T-cell (primary cell): ENCODE results near the gene SLC7A7. TPM values are rescaled to one million over a fixed set of nuclear protein-coding genes. Genes with fewer than 3 reads are reported as not detected.
"Not testable (repeated sequence)": the region's sequence is repeated elsewhere in the genome, so short reads cannot be mapped to it uniquely, and the experiment has no call there.

Experiments
- ATAC-seq, 4 experiments: fragments of 200-7000 bp in 3 of 4; fragments of 150-1000 bp in 1 of 4; cut with Tn5 transposase; replicated peaks in 1 of 4; 1 replicate in 3 of 4; 2 replicates in 1 of 4; pipeline ENCODE4 v1.10.0; 2021; ENCODE audit warnings: moderate library complexity in 3 of 4, mild to moderate bottlenecking in 2 of 4, moderate number of reproducible peaks in 1 of 4
- CTCF ChIA-PET, 2 donors: fragments of 300-600 bp; sonication (Branson Sonifier 250); formaldehyde crosslinking; loops; one replicate each; lab custom pipeline; 2022; ENCODE audit warnings: antibody characterized with exemption in 2 of 2; lab: Charles Lee
- POLR2A ChIA-PET, 2 donors: fragments of 300-600 bp; sonication (Branson Sonifier 250); formaldehyde crosslinking; loops; one replicate each; lab custom pipeline; 2022; ENCODE audit warnings: antibody characterized with exemption in 2 of 2; lab: Charles Lee
- DNase-seq, 35 experiments: peaks; one replicate each; pipeline versions ENCODE4 v3.0.0 to v3.0.0-alpha.2; 2013 to 2023
- H3K27ac ChIP-seq: one replicate; pipeline ENCODE4 v1.5.1; 2013; ENCODE audit warnings: low read length
- H3K27me3 ChIP-seq, 2 experiments: replicated peaks in 1 of 2; 1 replicate in 1 of 2; 2 replicates in 1 of 2; pipeline versions ENCODE4 v1.6.1 to v1.7.0; 2013; ENCODE audit warnings: low read length in 1 of 2, mixed read lengths in 1 of 2; ENCODE audit not compliant: control insufficient read depth in 2 of 2, insufficient read depth in 2 of 2; ENCODE audit errors: extremely low read depth in 1 of 2
- H3K36me3 ChIP-seq, 2 donors: 1 replicate in 1 of 2; 2 replicates in 1 of 2; pipeline versions ENCODE4 v1.6.1 to v1.7.0; 2013; ENCODE audit warnings: low read length in 1 of 2; ENCODE audit not compliant: control insufficient read depth in 2 of 2, insufficient read depth in 1 of 2; ENCODE audit errors: extremely low read depth in 1 of 2
- H3K4me1 ChIP-seq, 2 experiments: 1 replicate in 1 of 2; 2 replicates in 1 of 2; pipeline versions ENCODE4 v1.6.1 to v1.7.0; 2013; ENCODE audit warnings: low read length in 2 of 2, mixed read lengths in 1 of 2; ENCODE audit not compliant: insufficient read depth in 2 of 2, control insufficient read depth in 1 of 2; ENCODE audit errors: extremely low read depth in 1 of 2
- H3K4me3 ChIP-seq, 2 donors: 1 replicate in 1 of 2; 2 replicates in 1 of 2; pipeline versions ENCODE4 v1.5.1 to v1.7.0; 2013; ENCODE audit warnings: mild to moderate bottlenecking in 2 of 2, low read length in 1 of 2, moderate library complexity in 1 of 2; ENCODE audit not compliant: control insufficient read depth in 1 of 2; ENCODE audit errors: extremely low read depth in 1 of 2
- H3K9me3 ChIP-seq: 2 replicates; pipeline ENCODE4 v1.7.0; 2013
- H3K27ac Mint-ChIP-seq, 2 donors: one replicate each; pipeline ENCODE4 v1.8.0; 2020 to 2021; ENCODE audit warnings: mild to moderate bottlenecking in 2 of 2, mixed read lengths in 2 of 2
- H3K27me3 Mint-ChIP-seq, 2 donors: one replicate each; pipeline ENCODE4 v1.8.0; 2021 to 2022; ENCODE audit warnings: mixed read lengths in 2 of 2
- H3K36me3 Mint-ChIP-seq: one replicate; pipeline ENCODE4 v1.8.0; 2021; ENCODE audit warnings: mixed read lengths
- H3K4me1 Mint-ChIP-seq, 3 donors: one replicate each; pipeline ENCODE4 v1.8.0; 2020 to 2022; ENCODE audit warnings: mixed read lengths in 3 of 3, mild to moderate bottlenecking in 1 of 3
- H3K4me3 Mint-ChIP-seq, 3 donors: one replicate each; pipeline ENCODE4 v1.8.0; 2020 to 2022; ENCODE audit warnings: mild to moderate bottlenecking in 3 of 3, mixed read lengths in 3 of 3, moderate library complexity in 3 of 3
- H3K9me3 Mint-ChIP-seq, 3 donors: one replicate each; pipeline ENCODE4 v1.8.0; 2020 to 2022; ENCODE audit warnings: mixed read lengths in 3 of 3
- WGBS: methylation state at CpG from one replicate; pipeline ENCODE4 v1.1.5; 2013; ENCODE audit warnings: missing lambda C conversion rate; ENCODE audit not compliant: insufficient coverage; 5-methylcytosine and 5-hydroxymethylcytosine counted together
- total RNA-seq, 35 experiments: library from RNA in 6 of 35; stranded (reverse) in 6 of 35; fragments of 120-200 nt in 1 of 35; gene quantifications; one replicate each; pipeline versions ENCODE4 v1.2.1 to v1.2.4 and lab custom pipeline; 2013 to 2026

SLC7A7 gene
- total RNA-seq, 5 donors from 2014 or later (not counting 1 experiment from before 2014, with no cell fraction given), result 0.75 to 1.8 (median 0.98) TPM; not detected in 1

DNA sequence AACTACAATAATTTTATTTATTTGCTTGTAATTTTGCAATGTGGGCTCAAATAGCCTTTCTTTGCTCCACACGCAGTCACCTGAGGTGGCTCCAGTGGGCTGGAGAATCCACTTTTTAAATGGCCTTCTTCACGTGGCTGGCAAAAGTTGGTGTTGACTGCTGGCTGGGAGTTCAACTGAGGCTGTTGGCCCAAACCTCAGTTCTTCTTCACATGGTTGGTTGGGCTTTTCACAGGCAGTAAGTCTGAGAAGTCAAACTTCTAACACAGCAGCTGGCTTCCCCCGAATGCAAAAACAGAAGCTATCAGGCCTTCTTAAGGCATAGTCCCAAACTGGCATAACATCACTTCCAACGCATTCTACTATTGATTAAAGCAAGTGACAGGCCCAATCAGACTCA, 50.9 kb downstream of the SLC7A7 start:
- peaks cover 16 to 18% of the 10 kb centered on the region in 2 experiments for H3K4me1 ChIP-seq
- no peak overlapping the region for H3K27ac ChIP-seq
- H3K36me3 ChIP-seq, result peaks cover 1 to 17% of the 10 kb centered on the region in 2 donors
- Mint-ChIP-seq H3K27me3 (no peaks in the 10 kb centered on the region), H3K9me3 (peaks cover 3 to 16% (median 9%) of the 10 kb centered on the region in 3 donors), H3K27ac (no peak overlapping the region), H3K4me3 (no peak overlapping the region), H3K4me1 (peaks cover 31 to 38% (median 34%) of the 10 kb centered on the region in 3 donors), H3K36me3 (peaks cover 37% of the 10 kb centered on the region)
- no peak for DNase-seq
- POLR2A ChIA-PET, result no interaction called here
- H3K27me3 ChIP-seq, result no peaks in the 10 kb centered on the region
- H3K4me3 ChIP-seq, result no peak overlapping the region
- no peak for ATAC-seq
- CTCF ChIA-PET, result interaction anchor here (0.5 to 1.0 kb wide), 4 partner anchors 21 to 826 kb away, joined by 3 to 6 read pairs (median 4); no protein-coding TSS in a partner anchor
- 67% methylated on average over 1 of the region's 4 CpGs for WGBS
- H3K9me3 ChIP-seq, result no peaks in the 10 kb centered on the region

DNA sequence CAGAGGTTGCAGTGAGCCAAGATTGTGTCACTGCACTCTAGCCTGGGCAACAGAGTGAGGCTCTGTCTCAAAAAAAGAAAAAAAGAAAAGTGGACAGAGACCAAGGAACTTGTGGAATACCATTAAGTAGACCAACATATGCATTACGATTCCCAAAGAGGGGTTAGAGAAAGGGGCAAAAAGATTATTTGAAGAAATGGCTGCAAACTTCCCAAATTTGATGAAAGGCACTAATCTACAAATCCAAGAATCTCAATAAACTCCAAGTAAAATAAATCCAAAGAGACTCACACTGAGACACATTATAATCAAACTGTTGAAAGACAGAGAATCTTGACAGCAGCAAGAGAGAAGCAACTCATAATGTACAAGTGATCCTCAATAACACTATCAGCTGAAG, 53.5 kb downstream of the SLC7A7 start:
- H3K4me3 Mint-ChIP-seq, result no peak overlapping the region
- H3K36me3 Mint-ChIP-seq, result peaks cover 27% of the 10 kb centered on the region
- peaks cover 3 to 7% of the 10 kb centered on the region in 2 experiments for H3K4me1 ChIP-seq
- no peaks in the 10 kb centered on the region for H3K27me3 Mint-ChIP-seq
- no peak overlapping the region for H3K27ac Mint-ChIP-seq
- ATAC-seq, result no peak
- no peaks in the 10 kb centered on the region for H3K27me3 ChIP-seq
- peaks cover 3 to 16% (median 9%) of the 10 kb centered on the region in 3 donors for H3K9me3 Mint-ChIP-seq
- ChIA-PET CTCF (interaction anchor here (0.6 to 1.6 kb wide), 2 partner anchors 12 to 620 kb away, joined by 4 to 10 read pairs; no protein-coding TSS in a partner anchor), POLR2A (no interaction called here)
- no peak overlapping the region for H3K4me3 ChIP-seq
- WGBS, result no CpG with 5 or more reads among the region's 1 CpG
- no peaks in the 10 kb centered on the region for H3K9me3 ChIP-seq
- H3K27ac ChIP-seq, result no peak overlapping the region
- DNase-seq, result no peak
- H3K36me3 ChIP-seq, result no peaks in the 10 kb centered on the region
- peaks cover 13 to 14% (median 13%) of the 10 kb centered on the region in 3 donors for H3K4me1 Mint-ChIP-seq

DNA sequence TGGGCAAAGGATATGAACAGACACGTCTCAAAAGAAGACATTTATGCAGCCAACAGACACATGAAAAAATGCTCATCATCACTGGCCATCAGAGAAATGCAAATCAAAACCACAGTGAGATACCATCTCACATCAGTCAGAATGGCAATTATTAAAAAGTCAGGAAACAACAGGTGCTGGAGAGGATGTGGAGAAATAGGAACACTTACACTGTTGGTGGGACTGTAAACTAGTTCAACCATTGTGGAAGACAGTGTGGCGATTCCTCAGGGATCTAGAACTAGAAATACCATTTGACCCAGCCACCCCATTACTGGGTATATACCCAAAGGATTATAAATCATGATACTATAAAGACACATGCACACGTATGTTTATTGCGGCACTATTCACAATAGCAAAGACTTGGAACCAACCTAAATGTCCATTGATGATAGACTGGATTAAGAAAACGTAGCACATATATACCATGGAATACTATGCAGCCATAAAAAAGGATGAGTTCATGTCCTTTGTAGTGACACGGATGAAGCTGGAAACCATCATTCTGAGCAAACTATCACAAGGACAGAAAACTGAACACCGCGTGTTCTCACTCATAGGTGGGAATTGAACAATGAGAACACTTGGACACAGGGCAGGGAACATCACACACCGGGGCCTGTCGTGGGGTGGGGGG, 57.1 kb downstream of the SLC7A7 start:
- CTCF ChIA-PET, POLR2A ChIA-PET: not testable (repeated sequence)

DNA sequence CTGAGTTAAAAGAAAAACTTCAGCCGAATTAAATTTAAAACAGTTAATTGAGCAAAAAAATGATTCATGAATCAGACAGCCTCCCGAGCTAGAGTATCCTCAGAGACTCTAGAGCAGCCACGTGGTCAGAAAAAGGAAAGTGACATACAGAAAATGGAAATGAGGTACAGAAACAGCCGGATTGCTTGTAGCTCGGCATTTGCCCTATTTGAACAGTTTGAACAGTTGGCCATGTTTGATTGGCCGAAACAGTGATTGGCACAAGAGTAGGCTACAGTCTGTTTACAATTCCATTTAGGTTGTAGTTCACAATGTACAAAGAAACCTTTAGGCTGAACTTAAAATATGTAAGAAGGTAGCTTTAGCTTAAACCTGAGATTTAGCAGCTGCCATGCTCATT, 61.6 kb downstream of the SLC7A7 start:
- H3K36me3 Mint-ChIP-seq, result no peaks in the 10 kb centered on the region
- no peaks in the 10 kb centered on the region for H3K4me1 ChIP-seq
- WGBS, result 71% methylated on average over 5 of the region's 6 CpGs
- POLR2A ChIA-PET, result no interaction called here
- peaks cover 0 to 14% of the 10 kb centered on the region in 2 experiments for H3K27me3 ChIP-seq
- H3K4me1 Mint-ChIP-seq, result peaks cover 1 to 3% (median 2%) of the 10 kb centered on the region in 3 donors
- no peaks in the 10 kb centered on the region for H3K9me3 ChIP-seq
- peaks cover 18 to 22% of the 10 kb centered on the region in 2 donors for H3K27me3 Mint-ChIP-seq
- no peak overlapping the region for H3K27ac ChIP-seq
- no peaks in the 10 kb centered on the region for H3K36me3 ChIP-seq
- no peak overlapping the region for H3K4me3 ChIP-seq
- H3K27ac Mint-ChIP-seq, result no peak overlapping the region
- CTCF ChIA-PET, result no interaction called here
- DNase-seq (no peak), ATAC-seq (no peak)
- H3K9me3 Mint-ChIP-seq, result no peaks in the 10 kb centered on the region
- no peak overlapping the region for H3K4me3 Mint-ChIP-seq

More for the DNA sequence above, 57.1 kb downstream of the SLC7A7 start:
- H3K36me3 Mint-ChIP-seq, result peaks cover 27% of the 10 kb centered on the region
- H3K4me3 ChIP-seq, H3K4me1 Mint-ChIP-seq, H3K27me3 Mint-ChIP-seq, H3K27ac ChIP-seq, H3K9me3 ChIP-seq, H3K27ac Mint-ChIP-seq, H3K36me3 ChIP-seq, H3K4me3 Mint-ChIP-seq, DNase-seq, ATAC-seq, H3K4me1 ChIP-seq, H3K27me3 ChIP-seq: not testable (repeated sequence)
- WGBS, result 94% methylated on average over 2 of the region's 10 CpGs
- peaks cover 0 to 16% (median 9%) of the 10 kb centered on the region in 3 donors for H3K9me3 Mint-ChIP-seq

DNA sequence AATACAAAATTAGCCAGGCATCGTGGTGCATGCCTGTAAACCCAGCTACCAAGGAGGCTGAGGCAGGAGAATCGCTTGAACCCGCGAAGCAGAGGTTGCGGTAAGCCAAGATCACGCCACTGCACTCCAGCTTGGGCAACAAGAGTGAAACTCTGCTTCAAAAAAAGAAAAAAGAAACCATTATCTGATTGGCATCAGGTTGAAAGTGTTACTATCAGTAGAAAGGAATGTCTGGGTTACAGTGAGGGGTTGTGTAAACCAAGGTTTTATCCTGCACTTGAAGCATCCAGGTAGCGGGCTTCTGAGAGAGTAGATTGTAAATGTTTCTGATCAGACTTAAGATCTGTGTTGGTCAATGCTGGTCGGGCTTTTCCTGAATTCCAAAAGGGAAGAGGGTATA, 62.8 kb downstream of the SLC7A7 start:
- ChIA-PET POLR2A (no interaction called here), CTCF (no interaction called here)
- H3K4me3 Mint-ChIP-seq, result no peak overlapping the region
- ATAC-seq, result no peak
- no peak overlapping the region for H3K27ac Mint-ChIP-seq
- Histone ChIP-seq H3K9me3 (no peaks in the 10 kb centered on the region), H3K27ac (no peak overlapping the region), H3K4me1 (no peaks in the 10 kb centered on the region), H3K36me3 (no peaks in the 10 kb centered on the region), H3K27me3 (peaks cover 0 to 14% of the 10 kb centered on the region in 2 experiments), H3K4me3 (no peak overlapping the region)
- H3K4me1 Mint-ChIP-seq, result peaks cover 1 to 10% (median 8%) of the 10 kb centered on the region in 3 donors
- no peaks in the 10 kb centered on the region for H3K36me3 Mint-ChIP-seq
- H3K27me3 Mint-ChIP-seq, result peaks cover 18 to 22% of the 10 kb centered on the region in 2 donors
- H3K9me3 Mint-ChIP-seq, result no peaks in the 10 kb centered on the region
- 45% methylated on average over 6 of the region's 8 CpGs for whole genome bisulfite sequencing
- DNase-seq, result no peak

DNA sequence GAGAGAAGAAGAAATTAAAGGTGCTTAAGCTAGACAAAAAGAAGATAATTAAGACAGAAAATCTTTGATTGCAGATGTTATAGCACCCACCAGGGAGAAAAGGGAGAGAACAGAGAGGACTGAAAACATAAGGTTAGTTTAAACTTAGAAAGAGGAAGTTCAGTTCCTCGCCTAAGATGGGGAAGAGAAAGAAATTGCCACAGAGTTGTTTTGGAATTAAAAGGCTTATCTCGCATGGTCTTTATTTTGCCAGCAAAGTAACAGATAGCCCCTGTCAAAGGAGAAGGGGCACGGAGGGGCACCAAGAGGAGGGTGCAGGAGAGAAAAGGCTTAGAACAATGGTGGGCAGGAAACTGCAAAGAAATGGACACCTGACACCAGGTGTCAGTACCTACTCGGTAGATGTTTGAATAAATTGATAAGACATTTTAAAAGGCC, 66.6 kb downstream of the SLC7A7 start:
- WGBS, result 41% methylated on average over 3 of the region's 4 CpGs
- Mint-ChIP-seq H3K4me1 (peaks cover 1 to 10% (median 8%) of the 10 kb centered on the region in 3 donors), H3K4me3 (no peak overlapping the region), H3K9me3 (no peaks in the 10 kb centered on the region), H3K27me3 (peaks cover 17 to 25% of the 10 kb centered on the region in 2 donors), H3K27ac (no peak overlapping the region), H3K36me3 (no peaks in the 10 kb centered on the region)
- H3K27ac ChIP-seq, result no peak overlapping the region
- ATAC-seq, result no peak
- no peak overlapping the region for H3K4me3 ChIP-seq
- ChIA-PET POLR2A (no interaction called here), CTCF (interaction anchor here in 1 of 2 donors (0.6 kb wide), 1 partner anchor 111 kb away, joined by 3 read pairs; no protein-coding TSS in a partner anchor)
- no peaks in the 10 kb centered on the region for H3K4me1 ChIP-seq
- H3K36me3 ChIP-seq, result no peaks in the 10 kb centered on the region
- DNase-seq, result no peak
- H3K9me3 ChIP-seq, result no peaks in the 10 kb centered on the region
- peaks cover 0 to 14% of the 10 kb centered on the region in 2 experiments for H3K27me3 ChIP-seq
